AG09319 (cell line): Measurements from ENCODE around the gene MT1B.

Experiments used
- DNase-seq: peaks from one replicate; pipeline ENCODE4 v3.0.0-alpha.2; 2010; ENCODE audit warnings: low read depth; ENCODE audit errors: extremely low read depth
- TF ChIP-seq, protein P1 (sequence below): IDR thresholded peaks from 2 replicates; pipeline ENCODE4 v1.5.1; 2011; ENCODE audit warnings: low read depth, mild to moderate bottlenecking, inconsistent platforms, low read length, moderate library complexity

The MT1B gene

DNA sequence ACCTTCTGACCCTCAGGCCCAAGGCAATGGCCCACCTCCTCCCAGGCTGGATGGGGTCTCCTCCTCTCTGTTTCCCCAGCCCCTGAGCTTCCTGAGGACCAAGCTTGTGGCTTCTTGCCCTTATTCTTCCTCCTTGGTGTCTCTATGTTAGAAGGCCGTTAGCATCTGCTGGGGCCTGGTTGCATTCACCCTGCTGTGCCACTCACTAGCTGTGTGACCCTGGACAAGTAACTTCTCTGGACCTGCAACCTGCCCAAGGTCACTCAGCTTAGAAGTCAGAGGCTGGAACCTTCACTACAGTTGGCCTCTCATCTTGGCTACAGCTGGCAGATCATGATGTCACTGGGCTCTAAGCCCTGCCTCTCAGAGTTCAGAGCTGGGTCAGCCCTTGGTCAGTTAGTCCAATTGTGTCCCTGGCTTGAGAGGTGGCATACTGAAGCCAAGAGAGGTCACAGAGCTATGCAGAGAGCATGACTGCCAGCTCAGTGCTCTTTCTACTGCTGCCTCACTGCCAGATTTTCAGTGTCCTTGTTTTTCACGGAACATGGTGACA, 40.3 kb upstream of the MT1B start:
- TF ChIP-seq, protein P1, sequence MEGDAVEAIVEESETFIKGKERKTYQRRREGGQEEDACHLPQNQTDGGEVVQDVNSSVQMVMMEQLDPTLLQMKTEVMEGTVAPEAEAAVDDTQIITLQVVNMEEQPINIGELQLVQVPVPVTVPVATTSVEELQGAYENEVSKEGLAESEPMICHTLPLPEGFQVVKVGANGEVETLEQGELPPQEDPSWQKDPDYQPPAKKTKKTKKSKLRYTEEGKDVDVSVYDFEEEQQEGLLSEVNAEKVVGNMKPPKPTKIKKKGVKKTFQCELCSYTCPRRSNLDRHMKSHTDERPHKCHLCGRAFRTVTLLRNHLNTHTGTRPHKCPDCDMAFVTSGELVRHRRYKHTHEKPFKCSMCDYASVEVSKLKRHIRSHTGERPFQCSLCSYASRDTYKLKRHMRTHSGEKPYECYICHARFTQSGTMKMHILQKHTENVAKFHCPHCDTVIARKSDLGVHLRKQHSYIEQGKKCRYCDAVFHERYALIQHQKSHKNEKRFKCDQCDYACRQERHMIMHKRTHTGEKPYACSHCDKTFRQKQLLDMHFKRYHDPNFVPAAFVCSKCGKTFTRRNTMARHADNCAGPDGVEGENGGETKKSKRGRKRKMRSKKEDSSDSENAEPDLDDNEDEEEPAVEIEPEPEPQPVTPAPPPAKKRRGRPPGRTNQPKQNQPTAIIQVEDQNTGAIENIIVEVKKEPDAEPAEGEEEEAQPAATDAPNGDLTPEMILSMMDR = no peak
- no peak for DNase-seq

GRCh38 chr16:56613706-56614105, 38.0 kb upstream of the MT1B start:
- no peak for DNase-seq
- TF ChIP-seq, protein P1 = no peak

DNA sequence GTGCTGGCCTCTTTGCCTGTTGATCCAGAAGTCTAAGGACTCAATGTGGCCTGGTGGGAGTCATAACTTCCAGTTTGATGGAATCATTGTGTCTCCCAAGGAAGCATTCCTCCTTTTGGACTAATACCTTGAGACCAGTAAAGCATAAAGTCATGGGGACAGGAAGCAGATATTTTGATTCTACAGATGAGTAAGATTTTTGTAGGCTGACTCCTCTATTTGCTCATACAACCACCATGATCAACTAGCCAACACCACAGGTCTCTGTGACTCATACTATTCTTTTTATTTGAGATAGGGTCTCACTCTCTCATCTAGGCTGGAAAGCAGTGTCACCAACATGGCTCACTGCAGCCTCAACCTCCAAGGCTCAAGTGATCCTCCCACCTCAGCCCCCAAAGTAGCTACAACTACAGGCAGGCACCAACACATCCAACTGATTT, 37.1 kb upstream of the MT1B start:
- no peak for DNase-seq
- TF ChIP-seq, protein P1 = no peak

DNA sequence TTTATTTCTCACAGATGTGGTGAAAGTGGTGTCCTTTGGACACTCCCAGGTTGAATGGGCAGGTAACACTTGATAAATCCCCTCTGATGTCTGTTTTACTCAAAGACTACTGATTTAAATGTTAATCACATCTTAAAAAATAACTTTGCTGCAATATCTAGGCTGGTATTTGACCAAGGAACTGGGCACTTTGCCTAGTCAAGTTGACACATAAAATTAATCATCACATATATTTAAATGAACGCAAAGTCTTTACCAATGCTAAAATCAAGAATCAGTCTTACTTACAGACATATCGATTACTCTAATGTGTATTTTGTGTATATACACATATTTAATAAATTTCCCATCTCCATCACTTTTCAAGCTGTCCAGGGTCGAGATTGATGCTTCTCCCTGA, 36.3 kb upstream of the MT1B start:
- DNase-seq = no peak
- TF ChIP-seq, protein P1 = no peak

DNA sequence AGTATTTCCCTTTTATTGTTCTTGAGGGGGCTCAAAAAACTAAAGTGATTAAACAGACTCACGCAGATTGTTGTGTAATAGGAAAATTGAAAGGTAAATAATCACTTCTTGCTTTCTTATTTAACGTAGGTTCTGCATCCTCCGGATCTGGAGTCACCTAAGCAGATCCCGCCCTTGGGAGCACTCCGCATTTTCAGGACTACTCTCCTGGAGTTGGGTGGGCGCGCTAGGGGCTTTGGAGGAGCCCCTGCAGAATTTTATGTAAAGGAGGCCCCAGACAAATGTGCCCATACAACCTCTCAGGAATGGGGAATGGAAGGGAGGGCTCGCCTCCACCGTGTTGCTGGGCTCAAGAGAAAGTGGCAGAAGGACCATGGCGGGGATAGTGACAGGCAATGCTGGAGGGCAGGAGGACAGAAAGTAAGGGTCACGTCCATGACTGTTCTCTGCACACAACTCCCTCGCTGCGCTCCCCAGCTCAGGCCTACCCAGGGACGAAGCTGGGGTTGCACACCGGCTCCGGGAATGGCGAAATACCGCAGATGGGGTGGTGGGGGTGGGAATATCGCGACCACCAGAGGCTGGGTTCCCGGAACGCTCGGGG, 35.0 kb upstream of the MT1B start:
- DNase-seq = no peak
- TF ChIP-seq, protein P1 = no peak

DNA sequence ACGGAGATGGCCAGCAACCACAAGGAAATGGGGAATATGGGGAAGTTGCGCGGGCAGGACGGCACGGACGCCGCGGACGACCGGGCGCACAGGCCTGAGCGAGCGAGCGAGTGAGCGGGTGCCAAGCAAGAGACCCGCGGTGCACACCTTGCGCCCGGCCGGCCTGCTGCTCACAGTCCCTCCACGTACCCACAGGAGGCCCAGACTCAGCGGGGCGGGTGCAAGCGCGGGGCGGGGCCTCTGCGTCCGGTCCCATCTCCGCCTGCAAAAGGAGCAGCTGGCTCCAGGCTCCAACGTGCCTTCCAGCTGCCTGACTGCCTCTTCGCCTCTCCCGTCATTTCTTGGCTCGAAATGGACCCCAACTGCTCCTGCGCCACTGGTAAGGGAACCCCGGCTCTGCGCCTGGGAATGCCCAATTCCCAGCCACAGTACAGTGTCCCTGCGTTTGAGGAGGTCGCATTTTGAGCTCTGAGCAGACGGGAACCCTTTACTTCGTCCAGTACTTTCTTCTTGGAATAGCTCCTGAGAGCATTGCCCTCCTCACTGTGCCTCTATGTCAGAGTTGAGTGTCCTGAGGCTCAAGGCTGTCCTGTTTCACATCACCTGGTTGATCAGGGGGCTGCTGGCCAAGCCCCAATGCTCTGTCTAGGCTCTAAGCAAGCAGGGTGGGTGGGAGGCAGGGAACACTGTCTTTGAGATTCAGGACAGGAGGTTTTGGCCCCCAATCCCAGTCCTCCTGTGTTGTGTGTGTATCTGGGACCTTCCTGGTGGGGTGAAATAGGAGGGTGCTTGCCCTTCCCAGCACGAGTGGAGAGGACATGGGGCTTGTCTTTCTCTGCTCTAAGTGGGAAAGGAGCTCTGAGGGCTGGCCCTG, 34.2 kb upstream of the MT1B start:
- DNase-seq = no peak
- TF ChIP-seq, protein P1 = no peak

- TF ChIP-seq, protein P1 = no peak
- no peak for DNase-seq
Measured at GRCh38 chr16:56618138-56618537, 33.5 kb upstream of the MT1B start.
